ENCODE measurements around the gene NKX1-1.

The NKX1-1 gene

DNA sequence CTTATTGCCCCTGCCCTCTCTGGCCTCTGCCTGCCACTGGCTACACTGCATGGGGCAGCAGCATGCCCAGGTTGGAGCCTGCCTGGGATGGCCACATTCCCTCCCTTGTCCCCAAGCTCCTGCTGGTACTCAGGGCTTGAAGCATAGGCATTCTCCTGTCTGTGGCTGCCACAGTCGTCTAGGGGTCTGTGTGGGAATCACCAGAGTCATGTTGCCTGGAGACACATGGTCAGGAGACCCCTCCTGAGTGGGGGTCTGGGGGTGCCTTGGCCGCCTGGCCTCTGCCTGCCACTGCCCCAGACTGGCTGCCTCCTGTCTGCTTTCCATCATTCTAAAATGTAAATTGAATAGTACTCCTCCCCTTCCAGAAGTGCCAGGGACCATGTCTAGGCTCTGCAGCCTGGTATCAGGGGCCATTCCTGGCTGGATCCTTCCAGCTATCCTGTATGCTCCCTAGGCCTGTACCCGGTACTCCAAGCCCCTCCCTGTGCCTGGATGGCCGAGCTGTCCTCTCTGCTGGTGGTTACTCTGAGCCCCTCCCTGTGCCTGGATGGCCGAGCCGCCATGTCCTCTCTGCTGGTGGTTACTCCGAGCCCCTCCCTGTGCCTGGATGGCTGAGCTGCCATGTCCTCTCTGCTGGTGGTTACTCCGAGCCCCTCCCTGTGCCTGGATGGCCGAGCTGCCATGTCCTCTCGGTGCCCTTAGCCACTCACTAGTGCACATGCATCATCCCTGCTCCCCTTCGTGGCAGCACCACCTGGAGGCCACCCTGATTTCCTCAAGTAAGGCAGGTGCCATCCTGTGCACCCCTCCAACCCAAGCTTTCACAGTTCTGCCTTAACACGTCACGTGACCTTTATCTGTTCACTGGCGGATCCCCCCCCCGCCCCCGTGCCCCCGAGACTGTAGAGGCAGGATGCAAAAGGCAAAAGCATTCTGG lies 5.5 kb upstream of the NKX1-1 start:
- Histone ChIP-seq H3K23ac (ENCODE audit: low read length in 2 of 2) (no peak overlapping the region), H3K4me2 (ENCODE audit: low read length, poor library complexity, severe bottlenecking) (no peak overlapping the region), H3K27me3 (ENCODE audit: control insufficient read depth in 1 of 2, insufficient read depth in 1 of 2, low read length in 2 of 2) (peaks cover 79 to 85% of the 10 kb centered on the region in 2 experiments), H2BK12ac (ENCODE audit: low read length in 2 of 2) (no peak overlapping the region), H4K91ac (ENCODE audit: low read length) (no peak overlapping the region), H3K9ac (ENCODE audit: low read length) (no peak overlapping the region), H2BK120ac (ENCODE audit: low read depth, low read length) (no peak overlapping the region), H3K27ac (ENCODE audit: low read length, poor library complexity, severe bottlenecking) (no peak overlapping the region), H2BK15ac (ENCODE audit: low read depth, poor library complexity, severe bottlenecking) (no peak overlapping the region), H3K18ac (ENCODE audit: low read depth in 1 of 2, low read length in 2 of 2) (no peak overlapping the region), H3K4me1 (ENCODE audit: control insufficient read depth, insufficient read depth, low read depth, low read length) (peaks cover 3% of the 10 kb centered on the region), H4K8ac (ENCODE audit: low read length) (no peak overlapping the region), H3K14ac (ENCODE audit: low read length in 2 of 2) (no peak overlapping the region), H3K4me3 (ENCODE audit: insufficient read depth in 1 of 2, low read depth in 1 of 2, low read length in 2 of 2) (no peak overlapping the region), H3K36me3 (ENCODE audit: control insufficient read depth in 1 of 2, insufficient read depth in 2 of 2, low read depth in 1 of 2, low read length in 2 of 2) (peaks cover 0 to 3% of the 10 kb centered on the region in 2 experiments), H2AFZ (ENCODE audit: low read depth, low read length) (no peak overlapping the region), H2BK5ac (ENCODE audit: low read depth, low read length, poor library complexity, severe bottlenecking) (no peak overlapping the region), H3K79me1 (replicated peaks; ENCODE audit: low read length, poor library complexity, severe bottlenecking) (no peaks in the 10 kb centered on the region), H3K9me3 (ENCODE audit: control insufficient read depth, low read length) (peaks cover 17% of the 10 kb centered on the region), H2AK5ac (ENCODE audit: low read length, severe bottlenecking) (no peak overlapping the region), H3K4ac (ENCODE audit: low read depth in 1 of 2, low read length in 2 of 2) (no peak overlapping the region)
- DNase-seq: no peak
- WGBS: 51% methylated on average over 17 of the region's 17 CpGs

DNA sequence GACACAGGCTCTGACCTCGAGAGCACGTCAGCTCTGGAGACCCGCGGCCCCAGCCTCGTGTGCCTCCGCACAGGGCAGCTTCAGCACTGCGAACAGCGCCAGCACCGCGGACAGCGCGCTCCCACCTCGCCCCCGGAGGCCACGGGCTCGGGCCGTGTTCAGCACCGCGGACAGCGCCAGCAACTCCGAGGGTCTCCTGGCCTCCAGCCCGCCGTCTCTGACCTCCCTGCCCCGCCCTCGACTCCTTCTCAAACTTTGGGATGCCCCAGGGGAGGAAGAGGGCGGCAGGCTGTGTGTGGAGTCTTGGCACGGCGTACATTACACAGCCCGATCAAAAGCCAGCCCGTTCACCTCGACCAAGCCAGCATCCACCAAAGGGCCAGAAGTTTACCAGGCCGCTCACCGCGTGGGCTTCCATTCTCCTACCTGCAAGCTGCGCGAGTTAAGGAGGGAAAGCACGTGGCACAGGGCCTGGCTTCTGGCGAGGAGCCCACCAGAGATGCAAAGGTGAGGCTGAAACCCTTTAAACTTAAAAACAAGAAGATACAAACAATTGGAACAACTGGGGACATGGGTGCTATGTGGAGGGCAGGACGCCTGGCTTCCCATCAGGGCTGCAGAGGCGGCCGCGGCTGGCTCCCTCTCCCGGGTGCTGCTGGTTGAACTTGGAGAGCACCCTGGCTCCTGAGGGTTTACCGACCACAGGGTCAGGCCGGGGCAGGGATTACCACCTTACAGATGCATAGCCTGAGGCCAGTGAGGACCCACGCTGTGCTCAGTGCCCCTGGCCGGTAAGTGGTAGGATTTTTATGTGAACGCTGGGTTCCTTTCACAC lies 4.5 kb upstream of the NKX1-1 start:
- Histone ChIP-seq H4K91ac (ENCODE audit: low read length) (no peak overlapping the region), H3K79me1 (replicated peaks; ENCODE audit: low read length, poor library complexity, severe bottlenecking) (no peaks in the 10 kb centered on the region), H3K14ac (ENCODE audit: low read length in 2 of 2) (no peak overlapping the region), H4K8ac (ENCODE audit: low read length) (no peak overlapping the region), H3K4me2 (ENCODE audit: low read length, poor library complexity, severe bottlenecking) (no peak overlapping the region), H2AFZ (ENCODE audit: low read depth, low read length) (no peak overlapping the region), H2BK15ac (ENCODE audit: low read depth, poor library complexity, severe bottlenecking) (no peak overlapping the region), H3K27ac (ENCODE audit: low read length, poor library complexity, severe bottlenecking) (no peak overlapping the region), H3K9me3 (ENCODE audit: control insufficient read depth, low read length) (peaks cover 17% of the 10 kb centered on the region), H2BK5ac (ENCODE audit: low read depth, low read length, poor library complexity, severe bottlenecking) (no peak overlapping the region), H3K23ac (ENCODE audit: low read length in 2 of 2) (no peak overlapping the region), H3K27me3 (ENCODE audit: control insufficient read depth in 1 of 2, insufficient read depth in 1 of 2, low read length in 2 of 2) (peaks cover 75 to 85% of the 10 kb centered on the region in 2 experiments), H3K9ac (ENCODE audit: low read length) (no peak overlapping the region), H3K18ac (ENCODE audit: low read depth in 1 of 2, low read length in 2 of 2) (no peak overlapping the region), H3K36me3 (ENCODE audit: control insufficient read depth in 1 of 2, insufficient read depth in 2 of 2, low read depth in 1 of 2, low read length in 2 of 2) (peaks cover 0 to 3% of the 10 kb centered on the region in 2 experiments), H3K4me3 (ENCODE audit: insufficient read depth in 1 of 2, low read depth in 1 of 2, low read length in 2 of 2) (no peak overlapping the region), H2AK5ac (ENCODE audit: low read length, severe bottlenecking) (no peak overlapping the region), H3K4ac (ENCODE audit: low read depth in 1 of 2, low read length in 2 of 2) (no peak overlapping the region), H3K4me1 (ENCODE audit: control insufficient read depth, insufficient read depth, low read depth, low read length) (peaks cover 5% of the 10 kb centered on the region), H2BK12ac (ENCODE audit: low read length in 2 of 2) (no peak overlapping the region), H2BK120ac (ENCODE audit: low read depth, low read length) (no peak overlapping the region)
- 34% methylated on average over 37 of the region's 48 CpGs for WGBS
- peak; percentile 46 for DNase-seq

DNA sequence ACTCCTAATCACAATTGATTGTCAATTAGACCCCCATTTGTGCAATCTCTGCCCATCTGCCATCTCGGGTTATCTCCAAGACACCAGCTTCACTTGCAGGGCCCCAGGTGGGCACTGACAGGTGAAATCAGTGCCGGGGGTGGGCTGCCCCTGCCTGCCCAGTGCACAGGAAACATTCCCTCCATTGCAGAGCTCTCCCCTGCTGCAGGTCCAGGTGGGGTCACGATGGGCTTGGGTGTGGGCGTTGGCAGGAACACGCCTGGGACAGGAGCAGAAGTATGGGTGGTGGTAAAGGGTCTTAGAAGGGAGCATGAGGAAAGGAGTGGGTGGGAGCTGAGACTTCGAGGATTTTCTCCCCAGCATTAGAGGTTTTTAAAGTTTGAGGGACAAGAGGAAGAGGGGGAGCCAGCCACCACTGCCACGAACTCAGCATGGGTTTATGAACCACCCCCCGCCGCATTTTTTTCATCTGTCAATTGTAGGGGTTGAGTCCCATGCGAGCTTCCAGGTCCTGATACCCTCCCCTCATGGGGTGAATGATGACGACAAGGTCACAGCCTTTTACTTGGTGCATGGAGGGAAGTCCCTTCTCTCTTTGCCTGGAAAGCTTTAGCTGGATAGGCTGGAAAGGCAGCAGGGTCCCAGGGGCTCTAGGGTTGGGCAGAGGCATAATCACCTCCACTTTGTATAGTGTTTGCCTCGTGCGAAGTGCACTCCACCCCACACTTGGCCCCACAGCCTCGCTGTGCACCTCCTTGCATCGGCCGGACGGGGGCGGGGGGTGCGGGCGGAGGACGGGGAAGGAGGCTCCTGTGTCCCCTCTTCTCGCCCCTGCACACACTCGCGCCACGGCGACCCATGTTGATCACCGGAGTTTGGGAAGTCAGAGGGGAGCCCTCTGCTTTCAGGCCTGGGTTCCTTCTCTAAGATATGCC lies 3.5 kb upstream of the NKX1-1 start:
- Histone ChIP-seq H3K27me3 (ENCODE audit: control insufficient read depth in 1 of 2, insufficient read depth in 1 of 2, low read length in 2 of 2) (peaks cover 79 to 87% of the 10 kb centered on the region in 2 experiments), H3K14ac (ENCODE audit: low read length in 2 of 2) (no peak overlapping the region), H2BK5ac (ENCODE audit: low read depth, low read length, poor library complexity, severe bottlenecking) (no peak overlapping the region), H3K4me3 (ENCODE audit: insufficient read depth in 1 of 2, low read depth in 1 of 2, low read length in 2 of 2) (no peak overlapping the region), H2BK120ac (ENCODE audit: low read depth, low read length) (no peak overlapping the region), H2AFZ (ENCODE audit: low read depth, low read length) (no peak overlapping the region), H3K9me3 (ENCODE audit: control insufficient read depth, low read length) (peaks cover 17% of the 10 kb centered on the region), H4K8ac (ENCODE audit: low read length) (no peak overlapping the region), H3K9ac (ENCODE audit: low read length) (no peak overlapping the region), H3K36me3 (ENCODE audit: control insufficient read depth in 1 of 2, insufficient read depth in 2 of 2, low read depth in 1 of 2, low read length in 2 of 2) (peaks cover 0 to 3% of the 10 kb centered on the region in 2 experiments), H3K4me1 (ENCODE audit: control insufficient read depth, insufficient read depth, low read depth, low read length) (peaks cover 8% of the 10 kb centered on the region), H2BK15ac (ENCODE audit: low read depth, poor library complexity, severe bottlenecking) (no peak overlapping the region), H3K79me1 (replicated peaks; ENCODE audit: low read length, poor library complexity, severe bottlenecking) (no peaks in the 10 kb centered on the region), H3K23ac (ENCODE audit: low read length in 2 of 2) (no peak overlapping the region), H3K18ac (ENCODE audit: low read depth in 1 of 2, low read length in 2 of 2) (no peak overlapping the region), H3K27ac (ENCODE audit: low read length, poor library complexity, severe bottlenecking) (no peak overlapping the region), H4K91ac (ENCODE audit: low read length) (no peak overlapping the region), H3K4ac (ENCODE audit: low read depth in 1 of 2, low read length in 2 of 2) (no peak overlapping the region), H2BK12ac (ENCODE audit: low read length in 2 of 2) (no peak overlapping the region), H2AK5ac (ENCODE audit: low read length, severe bottlenecking) (no peak overlapping the region), H3K4me2 (ENCODE audit: low read length, poor library complexity, severe bottlenecking) (no peak overlapping the region)
- DNase-seq: no peak
- 64% methylated on average over 27 of the region's 27 CpGs for WGBS

Measured in mesenchymal stem cell (in vitro differentiated cells and primary cell).